ENCODE results near the gene PEX12.

Gene PEX12

DNA sequence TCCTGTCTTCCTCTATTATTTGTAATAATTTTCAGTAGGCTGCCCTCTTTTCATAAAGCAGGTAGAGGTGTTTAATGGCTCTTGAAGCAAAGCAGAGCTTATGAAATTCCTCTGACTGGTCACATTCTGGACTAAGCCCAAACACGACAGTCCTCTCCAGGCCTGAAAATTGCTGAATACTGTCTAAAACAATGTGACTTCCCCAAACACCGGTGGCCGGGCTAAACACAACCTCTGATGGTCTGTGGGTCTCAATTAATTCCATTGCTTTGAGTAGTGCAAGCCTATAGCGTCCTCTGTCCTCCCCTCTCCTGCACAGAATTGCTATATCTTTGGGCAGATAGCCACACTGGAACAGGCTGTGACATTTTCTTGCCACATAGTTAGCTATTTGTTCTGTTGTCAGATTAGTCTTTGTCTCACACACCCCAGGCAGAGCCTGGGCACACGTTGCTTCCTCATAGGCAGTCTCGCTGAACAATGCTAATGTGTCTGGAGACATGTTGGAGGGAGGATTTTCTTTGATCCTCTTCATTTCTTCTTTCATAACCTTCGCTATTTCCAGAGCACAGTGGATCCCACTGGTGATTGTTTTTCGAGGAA is 30.1 kb downstream of the PEX12 start:
- Histone ChIP-seq H3K27ac (no peak overlapping the region), H3K27me3 (no peaks in the 10 kb centered on the region), H3K36me3 (no peaks in the 10 kb centered on the region), H3K4me2 (peak overlapping the region in 3 of 11 experiments; percentile 15 to 71 (median 66); a peak in 5 of 22 replicates), H3K4me3 (no peak overlapping the region), H3K9ac (no peak overlapping the region), H3K4me1 (peaks cover 15 to 45% (median 22%) of the 10 kb centered on the region in 10 experiments), H4K20me1 (no peaks in the 10 kb centered on the region), H3K9me3 (replicated peaks in 1 of 11) (no peaks in the 10 kb centered on the region)
- no peak for TF ChIP-seq Cebpa-rat (IDR thresholded peaks at IDR 0.05)

DNA sequence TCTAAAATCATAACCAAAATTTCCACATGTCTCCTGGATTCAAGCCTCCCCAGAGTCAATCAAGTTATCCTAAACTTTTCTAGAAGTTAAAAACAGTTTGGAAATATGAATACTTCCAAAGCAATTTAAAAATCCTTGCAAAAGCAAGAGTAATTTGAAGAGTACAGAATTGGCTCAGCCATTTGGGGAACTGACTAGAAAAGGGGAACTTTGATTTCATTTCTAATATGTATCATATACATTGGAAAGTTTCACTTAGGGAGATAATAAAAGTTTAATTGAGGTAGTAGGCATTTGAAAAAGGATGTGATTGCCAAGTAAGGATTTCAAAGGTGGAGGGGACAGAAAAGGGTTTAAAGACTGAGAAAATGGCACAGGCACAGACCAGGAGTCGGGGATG is 31.9 kb downstream of the PEX12 start:
- Histone ChIP-seq H3K4me2 (peak overlapping the region in 8 of 11 experiments; percentile 4 to 71 (median 40); a peak in 14 of 22 replicates), H3K4me1 (peaks cover 33 to 63% (median 39%) of the 10 kb centered on the region in 10 experiments), H3K27me3 (no peaks in the 10 kb centered on the region), H3K36me3 (no peaks in the 10 kb centered on the region), H3K27ac (no peak overlapping the region; a peak in 1 of 22 replicates), H3K4me3 (no peak overlapping the region), H3K9me3 (replicated peaks in 1 of 11) (no peaks in the 10 kb centered on the region), H4K20me1 (no peaks in the 10 kb centered on the region), H3K9ac (no peak overlapping the region)
- no peak for TF ChIP-seq Cebpa-rat (IDR thresholded peaks at IDR 0.05)

DNA sequence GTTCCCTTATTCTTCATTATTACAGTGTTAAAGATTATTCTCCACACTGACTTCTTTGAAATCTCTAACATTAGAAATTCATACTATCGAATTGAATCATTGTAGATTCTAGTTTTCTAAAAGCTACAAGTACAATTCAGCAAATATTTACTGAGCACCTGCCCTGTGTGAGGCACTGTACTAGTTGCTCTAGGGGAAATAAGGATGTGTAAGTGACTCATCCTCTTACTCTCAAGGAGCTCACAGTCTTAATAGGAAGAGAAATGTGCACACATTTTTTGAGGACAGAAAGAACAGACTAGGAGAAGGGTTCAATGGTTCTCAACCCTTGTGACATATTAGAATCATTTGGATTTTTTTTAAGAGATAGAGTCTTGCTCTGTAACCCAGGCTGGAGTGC is 33.2 kb downstream of the PEX12 start:
- Histone ChIP-seq H3K4me3 (no peak overlapping the region), H3K4me2 (no peak overlapping the region), H4K20me1 (no peaks in the 10 kb centered on the region), H3K9me3 (replicated peaks in 1 of 11) (no peaks in the 10 kb centered on the region), H3K4me1 (peaks cover 41 to 69% (median 47%) of the 10 kb centered on the region in 10 experiments), H3K27me3 (no peaks in the 10 kb centered on the region), H3K27ac (peak overlapping the region in 2 of 11 experiments; percentile 3 to 7; a peak in 1 of 22 replicates), H3K9ac (no peak overlapping the region), H3K36me3 (no peaks in the 10 kb centered on the region)
- no peak for TF ChIP-seq Cebpa-rat (IDR thresholded peaks at IDR 0.05)

DNA sequence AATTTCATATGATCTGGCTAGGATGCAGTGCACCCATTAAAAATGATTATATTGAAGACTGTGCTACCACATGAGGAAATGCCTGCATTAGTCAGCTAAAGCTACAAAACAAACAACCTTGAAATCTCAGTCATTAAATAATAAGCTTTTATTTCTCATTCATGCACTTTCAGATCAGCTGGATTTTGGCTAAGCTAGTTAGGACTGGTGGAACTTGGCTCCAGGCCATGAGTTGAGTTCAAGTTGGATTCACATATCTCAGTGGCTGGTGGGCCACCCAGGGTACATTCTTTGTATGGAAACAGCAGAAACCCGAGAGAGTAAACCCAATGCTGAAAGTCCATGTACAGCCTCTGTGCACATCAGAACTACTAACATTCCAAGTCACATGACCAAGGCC is 34.5 kb downstream of the PEX12 start:
- peak overlapping the region in 3 of 10 experiments; percentile 24 to 38 (median 28); a peak in 3 of 20 replicates for H3K4me3 ChIP-seq
- no peaks in the 10 kb centered on the region for H4K20me1 ChIP-seq
- peak overlapping the region in 6 of 11 experiments; percentile 50 to 87 (median 80); a peak in 10 of 22 replicates for H3K9ac ChIP-seq
- H3K9me3 ChIP-seq (replicated peaks in 1 of 11): no peaks in the 10 kb centered on the region
- H3K4me1 ChIP-seq: peaks cover 53 to 79% (median 60%) of the 10 kb centered on the region in 10 experiments
- H3K27ac ChIP-seq: peak overlapping the region in 8 of 11 experiments; percentile 86 to 95 (median 92); a peak in 15 of 22 replicates
- H3K27me3 ChIP-seq: no peaks in the 10 kb centered on the region
- no peaks in the 10 kb centered on the region for H3K36me3 ChIP-seq
- H3K4me2 ChIP-seq: peak overlapping the region in 10 of 11 experiments; percentile 77 to 91 (median 84); a peak in 19 of 22 replicates
- TF ChIP-seq Cebpa-rat (IDR thresholded peaks at IDR 0.05): no peak

DNA sequence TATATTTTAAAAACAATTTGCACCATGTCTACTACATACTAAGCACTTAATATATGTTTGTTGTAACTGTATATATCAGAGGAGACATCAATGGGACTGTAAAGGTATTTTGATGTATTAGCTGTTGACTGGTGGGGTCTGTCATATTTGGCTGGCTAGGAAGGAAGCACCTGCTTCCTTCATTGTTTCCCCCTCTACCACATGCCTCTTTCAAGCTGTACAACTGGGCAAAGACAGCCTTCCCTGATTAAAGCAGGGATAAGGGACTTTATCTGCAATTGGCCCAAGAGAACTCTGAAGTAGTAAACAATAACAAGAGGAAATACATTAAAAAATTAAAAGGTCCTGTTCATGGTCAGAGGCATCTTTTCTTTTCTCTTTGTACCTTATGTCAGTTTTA is 35.4 kb downstream of the PEX12 start:
- Histone ChIP-seq H3K4me2 (peak overlapping the region; percentile 77 to 91 (median 84); a peak in 21 of 22 replicates), H3K36me3 (no peaks in the 10 kb centered on the region), H3K4me1 (peaks cover 60 to 78% (median 69%) of the 10 kb centered on the region in 10 experiments), H3K4me3 (peak overlapping the region in 5 of 10 experiments; percentile 2 to 38 (median 24); a peak in 4 of 20 replicates), H4K20me1 (no peaks in the 10 kb centered on the region), H3K9me3 (replicated peaks in 1 of 11) (no peaks in the 10 kb centered on the region), H3K27ac (peak overlapping the region in 8 of 11 experiments; percentile 86 to 95 (median 92); a peak in 16 of 22 replicates), H3K9ac (peak overlapping the region in 7 of 11 experiments; percentile 34 to 87 (median 78); a peak in 13 of 22 replicates), H3K27me3 (no peaks in the 10 kb centered on the region)
- TF ChIP-seq Cebpa-rat (IDR thresholded peaks at IDR 0.05): no peak

DNA sequence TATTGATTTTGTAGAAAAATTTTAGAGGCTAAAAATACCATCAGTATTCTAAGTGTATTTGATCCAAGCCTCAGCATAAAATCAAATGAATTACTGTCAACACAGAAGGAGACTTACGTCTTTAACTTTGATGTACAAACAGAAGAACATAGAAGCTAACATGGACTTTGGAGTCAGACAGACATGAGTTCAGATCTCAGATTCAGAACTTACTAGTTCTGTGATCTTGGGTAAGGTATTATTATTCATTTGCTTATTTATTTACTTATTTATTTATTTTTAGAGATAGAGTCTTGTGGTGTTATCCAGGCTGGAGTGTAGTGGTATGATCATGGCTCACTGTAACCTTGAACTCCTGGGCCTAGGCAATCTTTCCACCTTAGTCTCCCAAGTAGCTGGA is 36.9 kb downstream of the PEX12 start:
- Histone ChIP-seq H3K36me3 (no peaks in the 10 kb centered on the region), H3K4me2 (peak overlapping the region; percentile 77 to 91 (median 84)), H3K9ac (peak overlapping the region; percentile 71 to 87 (median 81); a peak in 21 of 22 replicates), H4K20me1 (no peaks in the 10 kb centered on the region), H3K9me3 (replicated peaks in 1 of 11) (no peaks in the 10 kb centered on the region), H3K4me3 (peak overlapping the region; percentile 46 to 67 (median 53); a peak in 15 of 20 replicates), H3K27me3 (no peaks in the 10 kb centered on the region), H3K27ac (peak overlapping the region; percentile 67 to 95 (median 92); a peak in 21 of 22 replicates), H3K4me1 (peaks cover 71 to 89% (median 79%) of the 10 kb centered on the region in 10 experiments)
- no peak for TF ChIP-seq Cebpa-rat (IDR thresholded peaks at IDR 0.05)

DNA sequence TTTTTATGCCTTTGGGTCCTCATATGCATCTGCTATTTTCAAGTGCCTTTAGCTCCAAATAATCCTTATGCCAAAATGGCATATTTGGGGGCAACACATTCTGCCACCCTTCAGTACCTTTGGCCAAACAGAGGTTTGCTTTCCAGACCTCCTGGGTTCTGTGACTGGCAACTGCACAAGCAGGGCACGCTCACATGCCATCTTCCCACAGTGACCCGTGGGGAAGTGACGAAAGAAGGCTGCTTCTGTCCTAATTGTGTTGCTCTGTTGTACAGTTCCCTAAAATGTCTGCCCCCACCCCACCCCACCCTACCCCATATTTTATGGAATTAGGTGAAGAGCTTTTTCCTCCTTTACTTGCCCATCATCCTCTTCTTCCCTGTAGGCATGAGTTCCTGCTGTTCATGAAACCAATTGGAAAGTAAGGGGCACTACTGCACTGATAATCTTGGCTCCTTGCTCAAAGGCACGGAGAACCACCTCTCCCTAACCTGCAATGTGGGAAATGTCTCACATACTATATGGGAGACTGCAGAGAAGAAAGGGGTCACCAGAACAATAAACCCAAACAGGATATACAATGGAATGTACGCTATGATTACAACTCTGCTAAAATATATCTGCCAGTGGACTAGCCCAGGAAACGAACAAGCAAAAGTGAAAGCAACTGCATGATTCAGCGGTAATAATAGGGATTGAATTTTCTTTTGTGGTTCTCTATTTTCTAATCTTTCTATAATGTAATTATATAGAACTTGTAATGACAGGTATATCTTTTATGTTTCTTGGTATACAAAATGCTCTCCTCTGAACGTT is 37.6 kb downstream of the PEX12 start:
- H3K9ac ChIP-seq: peak overlapping the region; percentile 71 to 87 (median 81)
- peaks cover 69 to 91% (median 77%) of the 10 kb centered on the region in 10 experiments for H3K4me1 ChIP-seq
- no peaks in the 10 kb centered on the region for H4K20me1 ChIP-seq
- peak overlapping the region; percentile 77 to 91 (median 84) for H3K4me2 ChIP-seq
- H3K36me3 ChIP-seq: no peaks in the 10 kb centered on the region
- no peak for TF ChIP-seq Cebpa-rat (IDR thresholded peaks at IDR 0.05)
- peak overlapping the region; percentile 67 to 95 (median 92) for H3K27ac ChIP-seq
- H3K4me3 ChIP-seq: peak overlapping the region; percentile 46 to 67 (median 53); a peak in 19 of 20 replicates
- no peaks in the 10 kb centered on the region for H3K27me3 ChIP-seq
- no peaks in the 10 kb centered on the region for H3K9me3 ChIP-seq (replicated peaks in 1 of 11)

DNA sequence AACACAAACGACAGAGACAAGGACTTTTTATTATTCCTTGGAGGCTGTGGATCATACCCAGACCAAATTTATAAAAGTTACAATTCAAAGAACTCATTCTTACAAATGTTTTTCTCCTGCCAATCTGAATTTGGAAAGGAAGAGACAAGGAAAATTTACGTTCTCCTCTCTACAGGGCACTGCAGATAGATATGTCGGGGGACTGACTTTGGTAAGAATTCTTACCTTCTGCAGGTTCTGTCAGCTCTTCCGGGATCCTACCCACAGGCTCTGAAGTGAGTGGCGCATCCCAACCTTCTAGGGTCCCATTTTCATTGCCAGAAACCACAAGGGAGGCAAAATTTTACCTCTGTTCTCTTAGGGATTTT is 38.7 kb downstream of the PEX12 start:
- Histone ChIP-seq H3K27me3 (no peaks in the 10 kb centered on the region), H3K27ac (peak overlapping the region; percentile 33 to 95 (median 92); a peak in 21 of 22 replicates), H3K36me3 (no peaks in the 10 kb centered on the region), H3K9ac (peak overlapping the region; percentile 5 to 87 (median 77); a peak in 16 of 22 replicates), H3K4me1 (peaks cover 67 to 83% (median 76%) of the 10 kb centered on the region in 10 experiments), H4K20me1 (no peaks in the 10 kb centered on the region), H3K4me3 (peak overlapping the region in 4 of 10 experiments; percentile 2 to 53 (median 18); a peak in 3 of 20 replicates), H3K9me3 (replicated peaks in 1 of 11) (no peaks in the 10 kb centered on the region), H3K4me2 (peak overlapping the region; percentile 77 to 91 (median 84))
- TF ChIP-seq Cebpa-rat (IDR thresholded peaks at IDR 0.05): no peak

All from BLaER1 treated with 17β-estradiol and CSF1 and Interleukin-3, amounts not matched to agents 10 nM and 100 nM (cell line).